ENCODE data around the gene SRGAP1.

GRCh38 chr12:64147011-64147631, 302.6 kb downstream of the SRGAP1 start:
- TF ChIP-seq CTCF (IDR thresholded peaks at IDR 0.05) (no peak), POLR2AphosphoS5 (IDR thresholded peaks at IDR 0.05; ENCODE audit: low read depth, low read length) (no peak)
